Raji (cell line): Measurements from ENCODE around the gene RMND5A.

Source experiments
- POLR2A ChIP-seq: IDR thresholded peaks from 2 replicates; pipeline ENCODE4 v1.6.1; 2011; ENCODE audit warnings: low read depth, low read length, control low read depth; ENCODE audit not compliant: insufficient read depth

Gene RMND5A

DNA sequence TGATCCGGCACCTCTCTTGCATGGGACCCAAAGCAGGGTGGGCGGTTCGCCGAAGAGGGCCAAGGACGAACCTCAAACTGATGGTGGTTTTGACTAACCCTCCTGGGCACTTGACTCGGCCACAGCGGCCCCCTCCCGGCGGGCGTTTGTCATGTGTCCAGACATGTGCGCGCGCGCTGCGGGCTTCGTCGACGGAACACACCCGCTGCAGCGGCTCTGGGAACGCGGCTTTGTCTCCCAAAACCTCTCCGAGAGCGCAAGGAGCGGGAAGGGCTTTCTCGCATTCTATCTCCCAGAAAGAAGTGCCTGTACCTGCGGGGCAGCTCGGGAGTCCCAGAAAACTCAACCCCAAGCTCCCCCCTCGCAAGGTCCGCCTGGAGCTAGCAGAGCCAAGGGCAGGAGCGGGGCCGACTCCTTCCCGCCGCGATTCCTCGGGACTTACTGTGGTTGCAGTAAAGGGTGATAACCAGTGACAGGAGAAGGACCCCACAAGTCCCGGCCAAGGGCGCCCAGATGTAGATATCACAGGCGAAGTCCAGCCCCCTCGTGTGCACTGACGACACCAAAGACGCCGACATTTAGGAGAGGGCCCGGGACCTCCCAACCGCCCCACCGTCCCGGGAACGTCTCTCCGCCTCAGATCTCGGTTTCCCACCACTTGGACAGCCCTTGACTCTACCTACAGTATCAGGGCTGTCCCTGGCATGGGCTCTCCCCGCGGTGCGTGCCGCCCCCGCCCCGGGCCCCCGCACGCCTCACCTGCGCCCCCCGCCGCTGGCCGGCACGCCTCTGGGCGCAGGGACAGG is 69.0 kb downstream of the RMND5A start:
- no peak for TF ChIP-seq POLR2A

DNA sequence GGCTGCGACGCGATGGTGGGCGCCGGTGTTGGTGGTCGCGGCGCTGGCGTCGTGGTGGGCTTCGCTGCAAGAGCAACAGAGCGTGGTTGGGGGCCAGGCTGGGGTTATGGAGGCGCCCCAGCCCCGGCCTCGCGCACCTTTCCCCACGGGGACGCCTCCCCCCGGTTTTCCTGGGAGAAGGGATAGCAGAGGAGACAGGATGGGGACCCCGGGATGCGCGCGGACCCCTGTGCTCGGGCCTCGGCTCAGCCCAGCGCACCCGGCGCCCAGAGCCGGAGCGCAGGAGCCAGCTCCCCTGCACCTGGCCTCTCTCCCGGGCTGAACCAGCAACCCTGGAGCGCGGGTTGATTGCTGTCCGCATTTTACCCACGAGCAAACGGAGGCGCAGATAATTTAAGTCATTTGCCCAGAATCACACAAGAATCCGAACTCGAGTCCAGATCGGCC is 69.6 kb downstream of the RMND5A start:
- no peak for TF ChIP-seq POLR2A

DNA sequence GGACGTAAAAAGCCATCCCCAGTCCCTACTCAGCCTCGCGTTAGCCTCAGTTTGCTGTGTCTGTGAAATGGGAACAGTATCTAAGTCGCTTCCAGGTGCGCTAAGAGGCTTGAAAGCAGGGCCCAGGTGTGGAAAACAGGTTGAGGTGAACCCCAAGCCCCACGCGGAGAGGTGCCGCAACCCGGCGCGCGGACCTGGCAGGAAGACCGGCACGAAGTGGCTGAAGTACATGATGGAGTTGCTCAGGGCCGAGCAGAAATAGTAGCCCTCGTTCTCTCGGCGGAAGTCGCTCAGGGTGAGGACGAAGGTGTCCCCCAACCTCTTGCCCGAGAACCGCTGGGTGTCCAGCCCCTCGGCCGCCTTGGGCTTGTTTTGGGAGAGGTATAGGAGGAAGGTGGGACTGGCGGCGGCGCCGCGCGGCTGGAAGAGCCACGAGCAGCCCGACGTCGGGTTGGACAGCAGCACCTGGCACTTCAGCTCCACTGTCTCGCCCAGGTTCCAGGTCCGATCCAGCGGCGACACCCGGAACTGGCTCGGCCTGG is 70.1 kb downstream of the RMND5A start:
- TF ChIP-seq POLR2A = no peak

DNA sequence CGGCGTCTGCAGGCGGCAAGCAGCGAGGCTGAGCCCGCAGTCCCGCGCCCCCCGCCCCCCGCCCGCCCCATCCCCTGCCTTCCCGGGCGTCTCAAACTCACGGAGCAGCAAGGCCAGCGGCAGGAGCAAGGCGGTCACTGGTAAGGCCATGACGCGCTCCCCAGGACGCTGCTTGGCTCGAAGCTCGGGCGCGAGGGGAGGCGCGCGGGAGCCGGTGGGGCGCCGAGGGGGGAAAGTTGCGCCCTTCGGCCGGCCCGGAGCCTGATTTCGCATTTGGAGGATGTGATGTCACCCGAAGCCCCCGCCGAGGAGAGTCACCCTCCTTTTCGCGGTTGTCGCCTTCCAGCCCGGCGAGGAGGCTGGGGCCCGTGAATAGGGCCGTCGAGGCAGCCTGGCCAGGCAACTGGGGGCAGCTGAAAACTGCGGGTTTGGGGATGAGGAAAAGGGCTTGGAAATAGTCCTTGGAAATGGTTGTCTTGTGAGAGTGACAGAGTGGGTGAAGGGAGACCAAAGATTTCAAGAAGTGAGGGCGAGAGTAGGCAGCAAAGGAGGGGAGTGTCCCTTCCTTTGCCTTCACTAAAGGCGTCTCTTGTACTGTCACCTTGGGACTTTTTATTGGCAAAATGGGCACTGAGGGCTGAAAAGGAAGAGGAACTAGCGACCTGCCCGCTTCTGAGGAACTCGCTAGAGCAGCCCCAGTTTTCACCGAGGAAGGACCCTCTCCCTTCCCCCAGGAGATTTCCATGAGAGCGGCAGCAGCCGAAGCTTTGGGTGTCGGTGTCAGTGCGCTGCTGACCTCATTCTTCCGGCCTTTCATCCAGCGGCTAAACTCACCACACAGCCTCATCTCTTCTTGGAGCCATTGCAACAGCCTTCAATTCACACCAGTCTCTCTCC is 70.8 kb downstream of the RMND5A start, which contains the start of gene CD8A:
Gene CD8A, minus strand, starts transcription at position 238 of the 897 bp plus-strand sequence. Its CDS starts 88 bp downstream, at position 150.
- no peak for TF ChIP-seq POLR2A

DNA sequence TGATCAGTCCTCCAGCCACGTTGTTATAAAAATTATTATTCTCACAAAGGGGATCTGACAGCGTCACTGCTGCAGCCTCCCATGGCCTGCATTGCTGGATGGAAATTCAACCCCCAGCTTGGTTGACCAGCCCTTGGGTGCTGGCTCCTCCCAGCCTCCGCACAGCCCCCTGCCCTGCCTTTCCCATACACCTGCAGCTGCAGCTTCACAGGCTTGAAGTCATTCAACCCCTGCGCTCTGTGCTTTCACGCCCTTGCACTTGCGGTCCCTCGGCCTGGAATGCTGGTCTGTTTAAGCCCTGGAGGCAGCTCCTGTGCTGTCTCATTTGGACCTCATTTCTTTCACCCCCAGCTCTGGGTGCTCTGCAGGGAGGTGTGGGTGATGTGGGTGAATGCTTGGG is 71.5 kb downstream of the RMND5A start:
- TF ChIP-seq POLR2A = no peak

DNA sequence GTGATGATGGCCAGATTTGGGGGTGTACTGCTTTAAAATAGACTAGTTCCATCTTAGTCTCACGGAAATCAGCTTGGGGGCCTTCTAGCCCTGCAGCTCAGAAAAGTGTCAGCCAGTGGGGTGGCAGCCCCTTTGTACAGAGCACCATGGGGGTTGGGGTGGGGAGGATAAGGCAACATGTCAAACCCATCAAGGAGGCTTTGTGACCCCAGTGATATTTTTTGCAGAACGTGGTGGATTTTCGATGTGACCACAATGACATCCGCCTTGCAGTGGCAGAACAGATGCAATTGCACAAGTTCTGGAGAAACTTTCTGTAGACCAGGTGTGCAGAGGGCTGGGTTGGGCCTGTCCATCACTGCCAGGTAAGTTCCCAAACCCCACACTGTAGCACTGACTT is 73.7 kb downstream of the RMND5A start:
- TF ChIP-seq POLR2A = no peak

DNA sequence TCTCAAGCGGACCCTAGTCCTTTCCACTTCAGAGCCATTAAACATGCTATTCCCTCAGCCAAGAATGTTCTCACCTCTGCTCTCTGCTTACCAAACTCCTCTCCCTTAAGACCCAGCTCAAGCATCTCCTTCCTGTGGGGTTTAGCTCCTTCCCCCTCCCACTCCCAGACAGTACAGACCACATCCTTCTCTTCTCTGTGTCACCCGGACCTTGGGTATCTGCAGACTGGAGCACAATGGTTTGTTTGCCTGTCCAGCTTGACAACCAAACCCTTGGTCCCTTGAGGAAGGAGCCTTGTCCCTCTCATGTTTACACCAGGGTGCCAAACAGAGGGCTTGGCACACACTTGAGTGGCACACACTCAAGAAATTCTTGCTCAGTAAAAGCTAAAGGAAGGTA is 74.8 kb downstream of the RMND5A start:
- TF ChIP-seq POLR2A = no peak

DNA sequence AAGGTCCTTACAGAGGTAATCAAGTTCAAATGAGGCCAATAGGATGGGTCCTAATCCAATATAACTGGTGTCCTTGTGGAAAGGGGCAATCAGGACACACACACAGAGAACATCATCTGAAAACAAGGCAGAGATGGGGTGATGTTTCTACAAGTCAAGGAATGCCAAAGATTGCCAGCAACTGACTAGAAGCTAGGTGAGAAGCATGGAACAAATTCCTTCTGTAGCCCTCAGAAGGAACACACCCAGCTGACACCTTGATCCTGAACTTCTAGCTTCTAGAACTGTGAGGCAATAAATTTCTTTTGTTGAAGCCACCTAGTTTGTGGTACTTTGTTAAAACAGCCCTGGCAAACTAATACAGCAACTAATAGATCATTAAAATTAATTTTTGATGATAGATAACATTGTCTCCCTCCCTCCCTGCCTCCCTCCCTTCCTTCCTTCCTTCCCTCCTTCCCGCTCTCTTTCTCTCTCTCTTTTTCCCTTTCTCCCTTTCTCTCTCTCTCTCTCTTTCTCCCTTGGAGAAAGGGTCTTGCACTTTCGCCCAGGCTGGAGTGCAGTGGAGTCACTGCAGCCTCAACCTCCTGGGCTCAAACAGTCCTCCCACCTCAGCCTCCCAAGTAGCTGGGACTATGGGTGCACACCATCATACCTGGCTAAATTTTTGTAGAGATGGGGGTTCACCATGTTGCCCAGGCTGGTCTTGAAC is 80.9 kb downstream of the RMND5A start:
- TF ChIP-seq POLR2A = no peak

DNA sequence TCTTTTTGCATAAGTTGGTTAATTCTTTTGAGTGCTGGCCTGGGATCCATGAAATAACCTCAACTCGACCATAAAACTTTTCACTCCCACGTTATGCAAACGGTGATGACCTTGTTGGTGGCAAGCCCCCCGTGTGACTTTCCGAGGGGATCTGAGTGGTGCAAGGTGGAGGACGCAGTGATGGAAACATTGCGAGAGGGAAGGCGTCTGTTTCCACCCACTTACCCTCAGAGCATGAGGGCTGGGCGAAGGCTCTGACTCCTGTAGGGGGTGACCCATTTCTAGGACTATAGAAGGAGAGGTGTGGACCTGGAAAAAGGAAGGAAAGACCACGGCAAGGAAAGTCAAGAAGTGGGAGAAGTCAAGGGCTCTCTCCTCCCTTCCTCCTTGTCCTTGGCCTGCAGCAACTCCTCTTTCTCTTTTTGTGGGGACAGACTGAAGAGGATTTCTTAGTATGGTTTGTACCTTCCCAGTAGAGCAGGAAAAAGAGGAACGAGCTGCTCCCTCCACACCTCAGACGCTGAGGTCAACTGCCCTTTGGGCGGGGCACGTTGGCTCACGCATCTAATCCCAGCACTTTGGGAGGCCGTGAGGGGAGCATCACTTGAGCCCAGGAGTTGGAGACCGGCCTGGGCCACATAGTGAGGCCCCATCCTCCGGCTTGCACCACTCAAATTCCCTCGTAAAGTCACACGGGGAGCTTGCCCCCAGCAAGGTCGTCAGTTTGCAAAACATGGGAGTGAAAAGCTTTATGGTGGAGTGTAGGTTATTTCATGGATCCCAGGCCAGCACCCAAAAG is 86.2 kb downstream of the RMND5A start:
- no peak for TF ChIP-seq POLR2A

DNA sequence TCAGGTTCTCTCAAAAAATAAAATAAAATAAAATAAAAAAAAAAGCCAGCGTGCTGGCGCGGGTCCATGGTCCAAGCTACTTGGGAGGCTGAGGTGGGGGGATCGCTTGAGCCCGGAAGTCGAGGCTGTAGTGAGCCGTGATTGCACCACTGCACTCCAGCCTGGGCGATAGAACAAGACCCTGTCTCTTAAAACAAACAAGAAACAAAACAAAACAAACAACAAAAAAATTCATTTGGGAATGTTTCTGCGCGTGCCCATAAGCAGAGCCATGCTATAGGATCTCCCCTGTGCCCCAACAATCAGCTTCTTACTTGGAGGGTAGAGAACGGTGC is 87.0 kb downstream of the RMND5A start:
- no peak for TF ChIP-seq POLR2A

DNA sequence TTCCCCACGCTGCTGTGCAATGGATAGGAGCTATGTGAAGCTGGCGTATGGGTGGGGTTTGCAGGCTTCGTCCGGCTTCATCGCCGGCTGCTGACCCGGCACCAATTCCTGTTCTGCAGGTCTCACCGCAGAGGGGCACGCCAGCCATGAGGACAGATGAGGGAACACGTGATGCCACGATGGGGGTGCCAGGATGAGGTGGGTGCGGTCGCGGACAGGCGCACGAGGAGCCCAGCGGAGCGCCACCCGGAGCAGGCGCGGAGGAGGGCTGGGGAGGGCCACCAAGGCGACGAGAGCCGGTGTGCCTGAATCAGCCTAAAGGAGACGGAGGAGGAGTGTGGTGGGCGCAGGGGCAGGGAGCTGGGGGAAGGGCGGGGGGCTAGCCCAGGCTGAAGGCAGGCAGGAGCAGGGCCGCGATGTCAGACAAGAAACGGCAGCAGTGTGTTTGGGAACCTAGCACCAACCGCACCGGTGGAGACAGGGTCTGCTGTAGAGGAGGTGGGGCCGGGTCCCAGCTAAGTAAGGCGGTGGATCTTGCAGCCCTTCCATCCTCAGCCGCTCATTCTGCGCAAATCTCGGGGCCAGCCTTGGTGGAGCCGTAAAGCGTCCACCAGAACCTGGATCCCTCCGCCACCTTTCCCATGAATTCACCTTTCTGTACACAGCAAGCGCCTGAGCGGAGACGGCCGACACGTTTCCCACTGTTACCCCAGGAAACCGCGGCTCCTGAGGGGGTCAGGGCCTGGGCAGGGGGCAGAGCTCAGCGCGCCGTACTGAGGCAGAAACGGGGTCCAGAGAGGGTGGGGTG is 87.6 kb downstream of the RMND5A start:
- TF ChIP-seq POLR2A = no peak

DNA sequence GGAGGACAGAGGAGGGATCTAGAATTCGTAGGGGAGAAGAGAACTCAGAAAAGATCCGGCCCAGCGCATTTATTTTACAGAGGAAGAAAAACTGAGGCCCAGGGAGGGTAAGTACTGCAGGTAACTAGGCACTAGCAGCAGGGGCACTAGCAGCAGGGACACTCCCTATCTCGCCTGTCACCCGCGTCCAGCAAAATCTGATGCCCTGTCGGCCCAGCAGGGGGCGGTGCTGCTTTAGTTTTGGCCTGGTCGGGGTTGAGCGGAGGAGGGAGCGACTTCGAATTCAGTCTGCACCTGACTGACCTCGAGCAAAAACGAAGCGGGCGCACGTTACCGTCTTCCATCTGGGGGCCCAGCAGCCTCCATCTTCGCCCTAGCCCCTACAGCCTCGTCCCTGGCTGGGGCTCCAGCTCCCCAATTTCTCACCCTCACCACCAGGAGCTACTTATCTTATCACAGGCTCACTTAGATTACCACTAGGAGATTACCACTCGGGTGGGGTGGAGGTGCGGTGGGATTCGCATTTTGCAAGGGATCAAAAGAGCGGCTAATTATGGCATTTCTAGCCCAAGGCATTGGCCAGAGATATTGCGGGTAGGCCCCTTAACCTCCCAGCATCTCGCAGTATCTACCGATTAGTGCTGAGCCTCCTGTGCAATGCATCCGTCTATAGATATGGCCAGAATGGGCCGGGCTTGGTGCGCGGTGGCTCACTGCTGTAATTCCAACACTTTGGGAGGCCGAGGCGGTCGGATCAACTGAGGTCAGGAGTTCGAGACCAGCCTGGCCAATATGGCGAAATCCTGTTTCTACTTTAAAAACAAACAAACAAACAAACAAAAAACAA is 88.4 kb downstream of the RMND5A start:
- no peak for TF ChIP-seq POLR2A
